NCI-H82 (cell line): ENCODE data around the gene RABGEF1.
"Not testable (repeated sequence)": the region's sequence is repeated elsewhere in the genome, so short reads cannot be mapped to it uniquely, and the experiment has no call there.

Experiments
- DNase-seq: peaks from one replicate; lab custom pipeline; 2025; lab: John Stamatoyannopoulos, UW

The RABGEF1 gene

GRCh38 chr7:66765322-66766025 is 24.9 kb downstream of the RABGEF1 start:
- not testable (repeated sequence) for DNase-seq

- DNase-seq = no peak
Observed at GRCh38 chr7:66766041-66766440, 25.5 kb downstream of the RABGEF1 start.

- DNase-seq = not testable (repeated sequence)
Observed at GRCh38 chr7:66767486-66767885, 27.0 kb downstream of the RABGEF1 start.

DNA sequence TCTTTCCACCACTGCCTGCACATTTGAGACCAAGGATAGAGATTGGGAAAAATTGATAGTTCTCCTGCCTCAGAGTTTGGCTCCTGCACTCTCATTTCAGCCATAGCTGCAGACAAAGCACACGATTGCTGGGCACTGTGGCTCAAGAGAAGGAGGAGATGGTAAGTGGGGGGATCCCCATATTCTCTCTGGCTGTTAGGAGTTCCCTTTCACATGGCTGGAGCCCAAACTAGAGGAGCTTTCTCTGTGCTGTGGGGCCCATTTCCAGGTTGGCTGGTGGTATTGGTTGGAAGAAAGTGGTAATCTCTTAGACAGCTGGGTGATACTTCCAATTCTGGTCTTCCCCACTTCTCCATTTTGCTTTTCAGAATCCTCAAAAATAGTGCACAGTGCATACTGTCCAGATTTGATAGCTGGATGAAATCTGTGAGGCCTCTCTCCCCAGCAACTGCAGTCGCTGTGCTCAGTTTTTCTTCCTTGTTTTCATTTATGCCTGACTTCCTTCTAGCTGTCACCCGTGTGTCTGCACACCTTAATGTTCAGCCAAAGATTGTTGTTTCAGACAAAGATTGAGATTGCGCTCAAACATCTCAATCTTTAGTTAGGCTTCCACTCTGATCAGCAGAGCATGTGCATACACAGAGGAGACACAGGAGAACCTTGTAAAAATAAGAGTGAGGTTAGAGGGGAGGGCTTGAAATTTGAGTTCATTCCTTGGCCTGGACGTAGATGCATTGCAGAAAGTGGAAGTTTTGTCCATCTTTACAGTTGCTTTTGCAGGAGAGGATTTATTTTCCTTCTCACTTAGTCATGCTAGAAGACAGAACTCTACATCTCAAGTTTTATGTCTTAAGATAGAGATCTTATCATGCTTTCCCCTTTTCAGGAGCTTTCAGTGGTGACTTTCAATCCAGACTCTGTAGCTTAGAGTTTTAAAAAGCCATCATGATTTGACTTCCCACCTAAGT is 28.6 kb downstream of the RABGEF1 start:
- no peak for DNase-seq

- DNase-seq = no peak
Observed at GRCh38 chr7:66769833-66770512, 29.4 kb downstream of the RABGEF1 start.

GRCh38 chr7:66771795-66772194 is 31.3 kb downstream of the RABGEF1 start:
- no peak for DNase-seq

- DNase-seq = peak; percentile 11
Observed at GRCh38 chr7:66773744-66774143, 33.2 kb downstream of the RABGEF1 start.

- peak; percentile 30 for DNase-seq
Observed at GRCh38 chr7:66776383-66776782, 35.9 kb downstream of the RABGEF1 start.

- DNase-seq = peak; percentile 10
Observed at GRCh38 chr7:66776800-66777442, 36.4 kb downstream of the RABGEF1 start.

DNA sequence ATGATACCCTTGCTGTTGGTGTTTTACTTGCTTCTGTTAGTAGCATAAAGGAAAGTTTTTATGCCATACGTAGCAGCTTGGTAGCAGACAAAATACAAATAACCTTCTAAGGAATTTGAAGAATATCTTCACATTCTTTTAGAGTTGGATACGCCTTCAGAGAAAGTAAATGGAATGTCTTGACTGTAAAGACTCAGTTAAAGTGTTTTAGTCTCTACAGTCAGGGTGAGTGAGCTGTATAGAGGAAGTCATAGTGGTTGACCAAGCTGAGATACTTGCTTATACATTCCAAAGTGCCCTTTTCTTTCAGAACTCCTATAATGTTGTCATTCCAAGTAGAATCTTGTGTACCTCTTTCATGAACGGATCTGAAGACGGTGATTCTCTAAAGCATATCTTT is 37.7 kb downstream of the RABGEF1 start:
- no peak for DNase-seq

GRCh38 chr7:66779669-66780409 is 39.3 kb downstream of the RABGEF1 start:
- no peak for DNase-seq

DNA sequence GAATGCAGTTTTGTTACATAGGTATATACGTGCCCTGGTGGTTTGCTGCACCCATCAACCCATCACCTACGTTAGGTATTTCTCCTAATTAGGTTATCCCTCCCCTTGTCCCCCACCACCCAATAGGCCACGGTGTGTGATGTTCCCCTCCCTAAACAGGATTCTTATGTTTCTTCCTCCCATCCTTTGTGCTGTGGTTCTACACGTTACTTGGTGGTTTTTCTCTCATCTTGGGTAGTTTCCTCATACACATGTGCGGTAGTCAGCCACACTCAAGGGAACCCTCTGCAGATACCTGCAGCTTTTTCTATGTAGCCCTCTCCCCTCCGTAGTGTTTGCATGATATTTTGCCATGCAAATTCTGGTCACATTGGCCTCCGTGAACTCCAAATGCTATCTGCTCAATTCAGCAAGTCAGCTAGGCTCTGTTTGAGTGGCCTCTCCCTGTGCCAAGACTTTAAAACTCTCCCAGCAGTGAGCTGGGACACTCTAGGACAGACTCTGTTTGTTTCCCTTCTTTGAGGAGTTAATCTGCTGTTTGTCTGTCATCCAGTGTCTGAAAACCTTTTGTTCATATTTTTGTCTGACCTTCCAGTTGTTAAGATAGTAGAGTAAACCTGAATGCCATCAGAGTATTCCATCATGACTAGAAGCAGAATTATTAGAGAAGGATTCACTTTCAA is 41.0 kb downstream of the RABGEF1 start:
- no peak for DNase-seq

DNA sequence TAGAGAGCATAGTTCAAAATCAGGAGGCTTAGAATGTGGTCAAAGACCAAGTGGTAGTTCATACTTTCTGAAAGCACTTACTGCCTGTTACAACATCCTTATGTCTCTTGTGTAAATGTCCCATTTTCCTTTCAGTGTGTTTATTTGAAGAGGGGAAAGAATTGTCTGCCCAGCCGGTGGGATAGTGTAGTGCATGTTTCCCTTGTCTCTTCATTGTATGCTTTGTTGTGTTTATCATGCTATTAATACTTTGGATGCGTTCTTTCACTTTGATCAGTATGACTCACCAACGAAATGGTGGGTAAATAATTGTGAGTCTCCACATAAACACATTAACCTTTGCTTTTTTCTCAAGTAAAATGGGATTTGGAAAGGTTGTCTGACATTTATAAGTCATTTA is 42.3 kb downstream of the RABGEF1 start:
- not testable (repeated sequence) for DNase-seq

DNA sequence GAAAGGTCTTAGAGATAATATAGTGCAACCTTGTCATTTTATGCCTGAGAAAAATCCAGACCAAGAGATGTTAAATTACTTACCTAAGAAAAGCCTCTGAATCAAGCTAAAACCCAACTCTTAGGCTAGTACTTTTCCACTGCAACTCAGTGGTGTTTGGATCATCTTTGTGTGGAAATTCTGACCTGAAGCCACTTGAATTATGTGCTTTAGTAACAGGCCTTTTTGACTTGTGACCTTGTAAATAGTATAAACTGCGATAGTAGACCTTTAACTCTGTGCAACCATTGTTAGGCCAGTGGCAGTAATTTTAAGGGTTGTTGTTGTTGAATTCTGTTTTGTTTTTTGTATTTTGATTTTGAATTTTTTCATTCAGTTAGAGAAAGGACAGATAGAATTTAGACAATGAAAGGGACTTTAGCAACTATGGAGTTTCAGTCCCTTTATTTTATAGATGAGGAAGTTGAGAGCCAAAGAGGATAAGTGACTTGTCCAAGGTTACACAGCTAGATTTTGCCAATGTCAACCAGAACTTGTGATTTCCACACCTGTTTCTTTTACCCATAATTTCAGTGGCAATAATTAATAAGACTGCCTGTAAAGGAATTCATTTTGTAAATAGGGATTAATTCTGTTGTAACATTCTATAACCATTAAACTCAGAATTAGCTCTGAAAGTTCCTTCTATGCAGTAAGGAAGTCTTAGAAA is 43.5 kb downstream of the RABGEF1 start:
- DNase-seq = not testable (repeated sequence)

GRCh38 chr7:66790196-66790595 is 49.7 kb downstream of the RABGEF1 start:
- DNase-seq = no peak

GRCh38 chr7:66790725-66791124 is 50.2 kb downstream of the RABGEF1 start:
- DNase-seq = no peak

DNA sequence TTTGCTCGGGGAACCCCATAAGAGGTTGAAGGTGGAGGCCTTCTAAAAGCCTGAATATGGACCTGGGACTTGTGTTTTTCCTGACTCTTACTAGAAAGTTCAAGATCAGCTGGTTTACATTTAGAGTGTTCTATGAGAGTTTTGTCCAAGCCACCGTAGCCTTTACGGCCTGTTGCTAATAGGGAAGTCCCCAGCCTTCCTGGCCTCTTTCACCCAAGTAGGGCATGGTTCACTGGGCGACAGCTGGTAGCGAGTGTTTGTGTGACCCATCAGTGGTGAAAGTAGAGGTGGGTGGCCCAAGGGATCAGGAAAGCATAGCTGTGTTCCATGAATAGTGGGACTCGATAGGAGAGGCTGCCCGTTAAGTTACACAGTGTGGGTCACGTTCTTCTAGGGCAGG is 60.1 kb downstream of the RABGEF1 start:
- DNase-seq = no peak

DNA sequence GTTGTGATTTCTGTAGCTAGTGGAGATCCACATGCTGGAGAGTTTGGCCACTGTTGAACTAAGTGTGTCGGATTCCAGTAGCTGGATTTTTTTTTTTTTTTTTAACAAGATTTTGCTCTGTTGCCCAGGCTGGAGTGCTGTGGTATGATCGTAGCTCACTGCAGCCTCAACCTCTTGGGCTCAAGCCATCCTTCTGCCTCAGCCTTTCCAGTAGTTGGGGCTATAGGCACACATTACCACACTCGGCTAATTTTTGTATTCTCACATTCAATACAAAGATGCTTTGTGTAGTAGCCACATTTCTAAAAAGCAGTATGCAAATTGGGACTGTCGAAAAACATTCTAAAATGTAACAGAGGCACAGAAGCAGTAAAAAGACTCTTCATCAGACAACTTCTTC is 63.5 kb downstream of the RABGEF1 start:
- DNase-seq = no peak

GRCh38 chr7:66807736-66808135 is 67.2 kb downstream of the RABGEF1 start:
- DNase-seq = no peak

DNA sequence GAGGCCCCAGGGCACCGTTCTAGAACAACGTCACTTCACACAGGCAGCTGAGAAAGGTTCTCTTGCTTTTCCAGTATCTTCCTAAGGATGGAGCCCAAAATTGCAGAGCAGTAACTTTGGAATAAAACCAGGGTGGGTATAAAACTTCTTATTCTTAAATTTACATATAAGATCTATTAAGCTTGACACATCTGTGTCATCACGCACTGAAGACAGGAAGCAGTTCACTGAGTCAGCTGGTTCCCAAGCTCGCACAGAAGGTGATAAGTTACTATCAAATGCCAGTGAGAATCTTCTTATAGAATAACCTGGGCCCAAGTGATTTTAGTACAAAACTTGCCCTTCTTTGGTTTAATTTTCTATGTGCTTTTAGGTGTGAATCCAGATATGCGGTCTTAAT is 70.2 kb downstream of the RABGEF1 start:
- no peak for DNase-seq
